Pulmonary artery endothelial cell (primary cell): Measurements from ENCODE around the gene RGS7BP. TPM values are rescaled to one million over a fixed set of nuclear protein-coding genes. Genes with fewer than 3 reads are reported as not detected.
A peak's percentile ranks its signal among the peaks of the same experiment; 100 is the strongest.

Experiments
- DNase-seq: peaks from one replicate; pipeline ENCODE4 v3.0.0-alpha.2; 2011; ENCODE audit warnings: low read depth, low spot score
- total RNA-seq: library from RNA; depleted of rRNA; stranded (reverse); fragments of >200 nt; gene quantifications from 2 replicates; pipeline ENCODE4 v1.2.3, GENCODE V29; 2014

Gene RGS7BP
- total RNA-seq = 4.6 and 7.3 TPM in 2 replicates

DNA sequence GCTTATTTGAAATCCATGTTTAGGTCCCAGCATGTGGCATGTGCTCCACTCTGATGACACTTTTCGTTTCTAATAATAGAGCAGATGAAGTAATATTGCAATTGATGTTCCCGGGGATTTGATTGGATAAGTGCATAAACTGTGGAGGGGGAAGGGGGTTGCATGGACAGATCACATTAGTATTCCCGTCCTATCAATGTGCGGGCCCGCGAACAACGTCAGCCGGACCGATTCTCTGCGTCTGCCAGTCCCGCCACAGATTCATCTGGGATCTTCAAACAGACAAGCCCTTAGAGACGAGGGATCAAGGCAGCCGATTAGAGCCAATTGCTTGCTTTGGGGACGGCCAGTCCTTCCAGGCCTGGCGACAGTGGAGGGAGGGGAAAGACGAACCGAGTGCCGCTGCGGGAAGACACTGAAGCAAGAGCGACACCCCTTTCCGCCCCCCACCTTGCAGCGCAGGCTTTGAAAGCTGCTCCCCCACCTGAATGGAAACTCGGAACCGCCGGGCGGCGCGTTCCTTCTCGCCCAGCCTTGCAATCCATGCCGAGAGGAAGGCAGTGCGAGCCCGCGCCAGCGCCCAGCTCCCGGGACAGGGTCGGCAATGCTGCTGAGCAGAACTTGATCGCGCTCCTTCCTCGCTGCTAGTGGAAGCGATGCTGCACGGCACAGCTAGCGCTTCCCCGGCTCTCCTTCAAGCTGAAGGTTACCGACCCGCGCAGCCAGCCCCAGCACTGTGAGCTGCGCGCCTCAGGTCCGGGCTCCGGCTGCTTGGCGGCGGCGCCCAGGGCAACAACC, at the start of gene RGS7BP:
Gene RGS7BP (plus strand): TSS at position 247 of the 798 bp plus-strand sequence. CDS start 610 bp downstream, outside the sequence.
- DNase-seq = no peak

DNA sequence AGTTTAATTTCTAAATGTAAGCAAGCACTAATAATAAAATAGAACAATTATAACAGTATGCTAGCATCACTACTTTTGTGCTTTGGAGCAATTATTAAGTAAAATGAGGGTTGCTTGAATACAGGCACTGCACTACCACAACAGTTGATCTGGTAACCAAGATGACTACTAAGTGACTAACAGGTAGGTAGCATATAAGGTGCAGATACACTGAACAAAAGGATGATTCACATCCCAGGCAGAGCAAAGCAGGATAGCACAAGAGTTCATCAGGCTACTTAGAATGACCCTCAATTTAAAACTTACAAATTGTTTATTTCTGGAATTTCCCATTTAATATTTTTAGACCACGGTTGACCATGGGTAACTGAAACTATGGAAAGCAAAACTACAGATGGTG, 48.0 kb upstream of the RGS7BP start:
- no peak for DNase-seq

DNA sequence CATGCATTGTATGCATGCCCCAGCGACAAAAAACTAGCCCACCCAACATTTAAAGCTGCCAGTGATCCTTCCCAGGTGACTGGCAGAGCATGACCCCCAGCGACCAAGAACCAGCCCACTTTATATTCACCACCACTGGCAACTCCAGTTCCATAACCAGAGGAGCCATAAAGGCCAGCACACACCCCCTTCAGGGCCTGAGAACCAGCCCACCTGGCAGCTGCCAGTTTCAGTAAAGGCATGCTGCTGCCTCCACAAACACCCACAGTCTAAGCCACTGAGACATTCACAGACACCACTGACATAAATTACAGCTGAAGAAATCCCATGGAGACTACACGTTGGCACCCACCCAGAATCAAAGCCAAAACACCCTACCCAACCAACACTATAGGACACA, 46.9 kb upstream of the RGS7BP start:
- DNase-seq = no peak

DNA sequence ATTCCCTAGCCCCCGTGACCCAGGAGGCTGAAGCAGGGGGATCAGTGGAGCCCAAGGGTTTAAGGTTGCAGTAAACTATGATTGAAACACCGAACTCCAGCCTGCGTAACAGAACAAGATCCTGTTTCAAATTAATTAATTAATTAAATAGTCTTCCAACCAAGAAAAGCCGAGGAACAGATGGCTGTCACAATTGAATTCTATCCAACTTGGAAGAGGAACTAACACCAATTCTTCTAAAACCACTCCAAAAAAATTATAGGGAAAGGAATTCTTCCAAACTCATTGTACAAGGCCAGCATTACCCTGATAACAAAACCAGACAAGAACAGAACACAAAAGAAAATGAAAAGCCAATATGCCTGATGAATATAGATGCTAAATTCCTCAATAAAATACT, 43.4 kb upstream of the RGS7BP start:
- no peak for DNase-seq

GRCh38 chr5:64486163-64486562, 19.7 kb upstream of the RGS7BP start:
- DNase-seq = no peak

DNA sequence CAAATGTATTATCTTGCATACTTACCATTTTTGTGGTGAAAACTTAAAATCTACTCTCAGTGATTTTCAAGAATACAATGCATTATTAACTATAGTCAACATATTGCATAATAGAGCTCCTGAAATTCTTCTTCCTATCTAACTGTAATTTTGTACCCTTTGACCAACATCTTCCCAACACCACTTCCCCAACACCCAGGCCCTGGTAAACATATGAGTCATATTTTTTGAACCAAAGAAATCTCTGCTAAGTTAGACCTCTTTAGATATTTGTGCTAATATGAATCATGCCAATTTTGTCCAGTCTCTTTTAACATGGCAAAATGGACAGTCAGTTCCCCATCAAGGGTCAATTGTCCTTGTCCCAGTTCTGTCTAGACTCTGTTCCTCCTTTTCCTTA, 18.5 kb upstream of the RGS7BP start:
- DNase-seq = no peak

- no peak for DNase-seq
These were observed 16.0 kb upstream of the RGS7BP start for GRCh38 chr5:64489857-64490256.

- DNase-seq = no peak
These were observed 8.4 kb upstream of the RGS7BP start for GRCh38 chr5:64497386-64497785.

- no peak for DNase-seq
These were observed 3.6 kb upstream of the RGS7BP start for GRCh38 chr5:64502196-64502595.

GRCh38 chr5:64506567-64507263, 900 bp downstream of the RGS7BP start:
- DNase-seq = no peak

GRCh38 chr5:64507264-64507605, 1.4 kb downstream of the RGS7BP start:
- DNase-seq = no peak

- DNase-seq = peak; percentile 82
These were observed 4.0 kb downstream of the RGS7BP start for GRCh38 chr5:64509828-64510227.

GRCh38 chr5:64513492-64513891, 7.7 kb downstream of the RGS7BP start:
- DNase-seq = no peak

DNA sequence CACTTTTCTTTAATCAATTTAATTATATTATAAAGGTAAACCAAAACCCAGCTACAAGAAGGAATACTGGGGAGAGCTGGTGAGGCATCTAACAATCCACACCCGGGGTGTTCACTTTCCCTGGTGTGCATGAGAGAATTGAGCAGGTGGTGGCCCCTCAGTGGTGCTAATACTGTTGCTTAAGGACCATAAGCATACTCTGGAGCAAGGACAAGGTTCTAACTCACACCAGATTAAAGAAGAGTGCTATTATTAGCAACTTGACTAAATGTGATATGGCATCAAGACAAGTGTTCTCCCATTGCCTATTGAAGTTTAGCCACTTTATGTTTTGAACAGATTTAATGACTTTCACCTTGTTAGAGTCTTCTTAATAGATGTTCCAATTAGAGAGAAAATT, 8.8 kb downstream of the RGS7BP start:
- DNase-seq = no peak

GRCh38 chr5:64516216-64516615, 10.4 kb downstream of the RGS7BP start:
- DNase-seq = no peak

DNA sequence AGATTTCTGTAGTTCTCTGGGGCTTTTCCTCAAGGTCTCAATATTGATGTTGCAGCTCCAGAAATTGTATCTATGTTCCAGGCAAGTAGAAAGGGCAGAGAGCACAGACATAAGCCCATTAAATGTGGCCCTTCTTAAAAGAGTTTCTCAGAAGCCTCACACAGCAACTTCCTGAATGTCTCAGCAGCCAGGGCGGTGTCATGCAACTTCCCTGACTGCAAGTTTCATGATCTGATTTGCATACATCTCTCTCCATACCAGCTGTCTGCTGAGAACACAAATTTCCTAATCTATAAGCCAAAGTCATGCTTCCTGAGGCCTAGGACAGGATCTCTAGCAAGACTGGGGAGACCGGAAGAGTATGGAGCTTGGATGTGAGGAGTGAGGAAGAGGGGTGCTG, 13.0 kb downstream of the RGS7BP start:
- DNase-seq = no peak

- no peak for DNase-seq
These were observed 13.4 kb downstream of the RGS7BP start for GRCh38 chr5:64519263-64519662.

DNA sequence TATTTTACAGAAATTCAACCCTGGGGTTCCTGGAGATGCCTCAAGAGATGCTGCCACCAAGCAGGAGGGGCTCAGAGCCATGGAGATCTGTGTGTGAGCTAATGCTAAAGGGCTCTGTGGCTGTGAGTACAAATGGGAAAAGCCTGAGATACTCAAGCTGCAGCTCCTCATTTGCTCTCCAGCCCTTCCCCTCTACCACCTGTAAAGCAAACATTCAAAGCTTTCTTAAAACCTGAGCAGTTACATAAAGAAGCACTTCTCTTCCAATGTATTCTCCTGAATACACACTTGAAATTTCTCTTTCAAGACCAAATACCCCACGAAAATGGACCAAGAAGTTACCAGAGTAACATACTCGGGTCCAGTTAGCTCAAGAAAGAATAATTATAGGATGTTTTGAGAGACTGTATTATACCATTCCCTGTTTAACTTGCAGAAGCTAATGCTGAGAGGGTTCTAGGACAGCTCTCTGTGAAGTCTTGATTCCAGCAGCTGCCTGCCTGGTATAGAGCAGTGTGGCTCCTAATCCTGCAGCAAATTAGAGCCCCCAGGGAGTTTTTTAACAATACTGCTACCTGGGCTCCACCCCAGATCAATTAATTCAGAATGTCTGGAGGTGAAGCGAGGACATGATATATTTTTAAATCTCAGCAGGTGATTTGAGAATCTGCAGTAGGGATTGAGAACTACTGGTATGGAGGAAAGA, 21.1 kb downstream of the RGS7BP start:
- DNase-seq = no peak

DNA sequence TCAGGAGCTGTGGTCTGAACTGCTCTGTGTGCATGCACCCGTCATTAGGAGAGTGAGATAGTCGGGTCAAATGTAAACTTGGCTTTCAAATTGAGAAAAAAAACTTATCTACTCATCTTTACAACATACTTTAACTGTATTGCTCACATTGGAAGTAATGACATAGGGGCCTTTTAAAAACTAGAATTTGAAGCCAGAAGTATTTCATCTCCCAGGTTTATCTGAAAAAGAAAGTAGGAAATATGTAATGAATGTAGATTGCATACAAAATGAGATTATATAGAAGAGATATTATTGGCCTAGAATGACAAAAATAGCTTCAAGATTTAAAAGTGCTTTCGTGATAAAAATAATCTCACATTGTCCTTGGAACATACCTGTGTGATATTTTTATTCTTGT, 24.3 kb downstream of the RGS7BP start:
- DNase-seq = no peak

DNA sequence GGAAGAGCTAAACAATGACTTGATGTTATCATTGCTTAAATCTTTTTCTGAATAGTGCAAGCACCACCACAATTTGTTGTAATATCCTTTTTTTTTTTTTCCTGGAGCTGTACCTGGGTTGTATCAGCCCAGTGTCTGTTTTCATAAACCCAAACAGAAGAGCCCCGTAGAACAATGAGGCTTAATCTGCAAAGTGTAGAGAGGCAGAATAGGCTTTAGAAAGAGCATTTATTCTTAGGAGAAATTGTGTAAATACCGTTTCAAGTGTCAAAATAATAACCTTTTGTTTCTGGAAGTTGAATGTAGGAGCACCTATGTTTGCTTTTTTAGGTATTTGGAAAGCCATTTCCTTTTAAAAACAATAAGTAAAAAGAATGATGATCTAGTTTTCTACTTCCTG, 26.4 kb downstream of the RGS7BP start:
- no peak for DNase-seq

GRCh38 chr5:64532657-64533056, 26.8 kb downstream of the RGS7BP start:
- DNase-seq = no peak

DNA sequence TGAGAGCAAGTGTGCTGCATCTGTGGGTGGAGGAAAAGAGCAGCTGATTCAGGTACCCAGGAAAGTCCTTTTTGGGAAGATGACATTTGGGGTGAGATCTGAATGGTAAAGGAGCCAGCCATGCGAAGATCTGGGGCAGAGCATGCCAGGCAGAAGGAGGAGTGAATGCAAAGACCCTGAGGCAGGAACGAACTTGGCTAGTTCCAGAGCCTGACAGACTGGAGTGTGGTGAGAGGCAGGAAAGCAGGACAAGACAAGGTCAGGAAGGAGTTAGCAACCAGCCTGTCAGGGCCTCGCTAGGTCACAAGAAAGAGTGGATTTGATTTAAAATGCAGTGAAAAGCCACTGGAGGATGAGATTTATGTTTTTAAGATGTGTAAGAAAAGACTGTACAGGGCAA, 28.2 kb downstream of the RGS7BP start:
- no peak for DNase-seq
